ENCODE measurements around the gene STK26. TPM values are rescaled to one million over a fixed set of nuclear protein-coding genes. Genes with fewer than 3 reads are reported as not detected.

Gene STK26
- total RNA-seq, 6 experiments from 2014 or later = 1.2 to 16.8 (median 14.5) TPM

DNA sequence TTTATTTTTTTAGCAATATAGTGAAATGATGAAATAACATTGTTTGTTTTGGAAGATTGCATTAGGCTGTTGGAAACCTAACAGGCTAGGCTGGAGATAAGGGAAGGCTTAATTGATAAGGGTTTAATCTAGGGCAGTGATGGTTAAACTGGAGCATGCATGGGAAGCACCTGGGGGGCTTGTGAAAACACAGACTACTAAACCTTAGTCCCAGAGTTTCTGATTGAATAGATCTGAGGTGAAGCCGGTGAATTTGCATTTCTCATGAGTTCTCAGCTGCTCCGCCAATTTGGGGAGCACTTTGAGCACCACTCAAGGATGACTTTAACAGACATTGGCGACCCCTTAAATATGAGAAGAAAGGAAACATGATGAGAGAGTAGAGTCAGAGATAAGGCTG, 11.5 kb downstream of the STK26 start:
- DNase-seq = no peak
- H3K4me1 Mint-ChIP-seq (ENCODE audit: low read depth) = no peaks in the 10 kb centered on the region; the same call in 1 of the 2 replicates
- no peak overlapping the region for H3K4me3 Mint-ChIP-seq
- H3K27ac Mint-ChIP-seq = no peak overlapping the region
- no peaks in the 10 kb centered on the region; the same call in 1 of the 2 replicates for H3K9me3 Mint-ChIP-seq
- TF ChIP-seq, protein P1, sequence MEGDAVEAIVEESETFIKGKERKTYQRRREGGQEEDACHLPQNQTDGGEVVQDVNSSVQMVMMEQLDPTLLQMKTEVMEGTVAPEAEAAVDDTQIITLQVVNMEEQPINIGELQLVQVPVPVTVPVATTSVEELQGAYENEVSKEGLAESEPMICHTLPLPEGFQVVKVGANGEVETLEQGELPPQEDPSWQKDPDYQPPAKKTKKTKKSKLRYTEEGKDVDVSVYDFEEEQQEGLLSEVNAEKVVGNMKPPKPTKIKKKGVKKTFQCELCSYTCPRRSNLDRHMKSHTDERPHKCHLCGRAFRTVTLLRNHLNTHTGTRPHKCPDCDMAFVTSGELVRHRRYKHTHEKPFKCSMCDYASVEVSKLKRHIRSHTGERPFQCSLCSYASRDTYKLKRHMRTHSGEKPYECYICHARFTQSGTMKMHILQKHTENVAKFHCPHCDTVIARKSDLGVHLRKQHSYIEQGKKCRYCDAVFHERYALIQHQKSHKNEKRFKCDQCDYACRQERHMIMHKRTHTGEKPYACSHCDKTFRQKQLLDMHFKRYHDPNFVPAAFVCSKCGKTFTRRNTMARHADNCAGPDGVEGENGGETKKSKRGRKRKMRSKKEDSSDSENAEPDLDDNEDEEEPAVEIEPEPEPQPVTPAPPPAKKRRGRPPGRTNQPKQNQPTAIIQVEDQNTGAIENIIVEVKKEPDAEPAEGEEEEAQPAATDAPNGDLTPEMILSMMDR (IDR thresholded peaks at IDR 0.05) = no peak
- no peaks in the 10 kb centered on the region for H3K27me3 Mint-ChIP-seq (ENCODE audit: insufficient read depth)
- no peaks in the 10 kb centered on the region for H3K36me3 Mint-ChIP-seq (ENCODE audit: low read depth)

DNA sequence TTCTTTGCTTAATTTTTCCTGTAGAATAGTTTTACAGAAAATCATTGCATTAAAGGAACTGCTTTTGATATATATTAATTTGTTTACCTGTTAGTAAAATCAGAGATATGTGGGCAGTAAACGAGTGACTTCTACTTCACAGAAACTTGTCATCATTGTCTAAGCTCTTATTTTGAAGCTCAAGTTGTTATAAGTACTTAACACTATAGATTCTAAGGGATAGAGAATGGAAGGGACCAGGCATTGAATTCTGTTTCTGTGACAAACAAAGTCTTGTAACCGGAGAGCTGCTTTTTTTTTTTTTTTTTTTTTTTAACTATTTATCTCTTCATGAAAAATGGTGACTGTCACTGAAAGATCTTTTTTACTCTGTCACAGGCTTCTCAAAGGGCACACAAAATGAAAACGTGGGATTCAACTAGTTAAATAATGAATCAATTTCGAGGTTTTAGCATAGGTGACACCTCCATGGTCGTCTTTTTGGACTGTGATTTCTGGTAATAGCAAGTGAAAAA, 14.4 kb downstream of the STK26 start:
- DNase-seq = no peak
- Mint-ChIP-seq H3K9me3 (no peaks in the 10 kb centered on the region; the same call in 1 of the 2 replicates), H3K36me3 (ENCODE audit: low read depth) (no peaks in the 10 kb centered on the region), H3K4me1 (ENCODE audit: low read depth) (peaks cover 8% of the 10 kb centered on the region; the same call in 1 of the 2 replicates), H3K27me3 (ENCODE audit: insufficient read depth) (no peaks in the 10 kb centered on the region), H3K4me3 (no peak overlapping the region), H3K27ac (no peak overlapping the region)
- TF ChIP-seq, protein P1 (IDR thresholded peaks at IDR 0.05) = no peak

DNA sequence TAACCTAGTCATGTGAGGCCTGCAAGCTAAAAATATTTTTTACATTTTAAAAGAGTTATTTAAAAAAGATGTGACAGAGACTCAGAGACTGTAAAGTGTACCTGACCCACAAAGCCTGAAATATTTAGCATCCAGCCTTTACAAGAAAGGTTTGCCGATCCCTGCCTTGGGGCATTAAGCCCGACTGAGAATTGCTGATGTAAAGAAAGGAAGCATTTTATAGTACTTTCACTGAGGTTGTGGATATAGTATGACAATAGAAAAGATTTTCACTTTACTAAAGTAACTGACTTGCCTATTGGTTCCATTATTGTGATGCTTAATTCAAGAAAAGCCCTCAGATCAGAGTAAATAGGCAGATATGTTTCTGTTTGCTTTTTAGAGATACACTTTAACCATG, 17.0 kb downstream of the STK26 start:
- TF ChIP-seq, protein P1 (IDR thresholded peaks at IDR 0.05) = no peak
- no peaks in the 10 kb centered on the region for H3K9me3 Mint-ChIP-seq
- no peaks in the 10 kb centered on the region for H3K36me3 Mint-ChIP-seq (ENCODE audit: low read depth)
- DNase-seq = no peak
- no peak overlapping the region for H3K27ac Mint-ChIP-seq
- H3K4me3 Mint-ChIP-seq = no peak overlapping the region
- H3K27me3 Mint-ChIP-seq (ENCODE audit: insufficient read depth) = no peaks in the 10 kb centered on the region
- peaks cover 15% of the 10 kb centered on the region; the same call in 1 of the 2 replicates for H3K4me1 Mint-ChIP-seq (ENCODE audit: low read depth)

DNA sequence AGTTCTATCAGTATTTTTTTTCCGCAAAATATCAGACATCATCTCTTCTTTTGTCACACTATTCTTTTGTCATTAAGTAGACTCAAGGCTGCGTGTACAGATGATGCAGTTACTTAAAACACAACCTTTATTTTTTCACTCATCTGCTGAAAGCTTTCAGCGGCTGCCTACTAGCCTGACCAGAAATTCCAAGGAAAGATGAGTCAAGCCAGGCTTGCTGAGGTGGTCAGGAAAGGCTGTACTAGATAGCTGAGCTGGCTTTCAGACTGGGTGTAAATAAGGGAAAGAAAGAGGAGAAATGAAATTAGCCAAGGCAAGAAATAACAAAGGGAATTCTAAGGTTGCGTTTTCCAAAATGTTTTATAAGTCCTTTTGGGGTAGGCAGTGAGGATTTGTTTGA, 17.9 kb downstream of the STK26 start:
- Mint-ChIP-seq H3K4me1 (ENCODE audit: low read depth) (peaks cover 18% of the 10 kb centered on the region; the same call in 1 of the 2 replicates), H3K27me3 (ENCODE audit: insufficient read depth) (no peaks in the 10 kb centered on the region), H3K9me3 (no peaks in the 10 kb centered on the region), H3K27ac (no peak overlapping the region; the same call in 1 of the 2 replicates), H3K4me3 (no peak overlapping the region), H3K36me3 (ENCODE audit: low read depth) (no peaks in the 10 kb centered on the region)
- no peak for DNase-seq
- TF ChIP-seq, protein P1 (IDR thresholded peaks at IDR 0.05) = no peak

DNA sequence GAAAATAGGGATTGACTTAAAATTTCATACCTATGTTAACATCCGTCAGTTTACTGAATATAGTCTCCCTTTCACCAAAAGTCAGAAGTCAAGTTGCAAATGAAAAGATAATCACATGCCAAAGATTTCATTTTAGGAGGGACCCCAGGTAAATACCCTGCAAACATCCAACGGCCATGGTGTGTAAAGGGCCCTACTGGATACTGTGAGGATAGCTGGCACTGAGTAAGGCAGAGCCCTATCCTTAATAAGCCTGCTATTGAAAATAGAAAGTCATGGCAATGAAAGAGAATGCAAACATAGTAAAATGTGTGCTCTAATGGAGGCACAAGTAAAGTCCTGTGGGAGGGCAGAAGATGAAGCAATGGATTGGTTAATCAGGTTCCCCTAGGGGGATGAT, 20.9 kb downstream of the STK26 start:
- no peaks in the 10 kb centered on the region for H3K9me3 Mint-ChIP-seq
- no peaks in the 10 kb centered on the region for H3K27me3 Mint-ChIP-seq (ENCODE audit: insufficient read depth)
- DNase-seq = no peak
- no peak overlapping the region for H3K4me3 Mint-ChIP-seq
- H3K36me3 Mint-ChIP-seq (ENCODE audit: low read depth) = no peaks in the 10 kb centered on the region
- TF ChIP-seq, protein P1 (IDR thresholded peaks at IDR 0.05) = no peak
- H3K4me1 Mint-ChIP-seq (ENCODE audit: low read depth) = peaks cover 18% of the 10 kb centered on the region; the same call in 1 of the 2 replicates
- no peak overlapping the region for H3K27ac Mint-ChIP-seq

All from HFFc6 (cell line).